WERI-Rb-1 (cell line): ENCODE measurements around the gene PTPRN2.
"Not testable (repeated sequence)": the region's sequence is repeated elsewhere in the genome, so short reads cannot be mapped to it uniquely, and the experiment has no call there.

Experiments
- DNase-seq: peaks from one replicate; pipeline ENCODE4 v3.0.0-alpha.2; 2020
- H3K27ac ChIP-seq: fragments of 250-450 bp; sonication (Bioruptor Pico); 2 replicates; pipeline ENCODE4 v1.5.1; 2020; ENCODE audit warnings: mild to moderate bottlenecking, moderate library complexity
- H3K27me3 ChIP-seq: fragments of 250-450 bp; sonication (Bioruptor Pico); 2 replicates; pipeline ENCODE4 v1.5.1; 2021; ENCODE audit warnings: mild to moderate bottlenecking, low read depth, moderate library complexity; ENCODE audit not compliant: insufficient read depth, severe bottlenecking
- H3K36me3 ChIP-seq: fragments of 250-450 bp; sonication (Bioruptor Pico); 2 replicates; pipeline ENCODE4 v1.5.1; 2020; ENCODE audit warnings: mild to moderate bottlenecking, moderate library complexity
- H3K4me3 ChIP-seq: 2 replicates; pipeline ENCODE4 v1.5.1; 2011; ENCODE audit warnings: low read depth, mild to moderate bottlenecking, control low read depth, low read length
- H3K9me3 ChIP-seq: fragments of 250-450 bp; sonication (Bioruptor Pico); 2 replicates; pipeline ENCODE4 v1.5.1; 2021; ENCODE audit warnings: mild to moderate bottlenecking, moderate library complexity; ENCODE audit not compliant: severe bottlenecking
- CTCF ChIP-seq: IDR thresholded peaks from 2 replicates; pipeline ENCODE4 v1.5.1; 2011; ENCODE audit warnings: low read depth, mild to moderate bottlenecking, control low read depth, inconsistent platforms, low read length

The PTPRN2 gene

GRCh38 chr7:158535079-158535478, 52.5 kb downstream of the PTPRN2 start:
- H3K27me3 ChIP-seq, result no peaks in the 10 kb centered on the region
- no peak for DNase-seq

GRCh38 chr7:158534598-158534997, 53.0 kb downstream of the PTPRN2 start:
- Histone ChIP-seq H3K36me3 (no peaks in the 10 kb centered on the region), H3K4me3 (no peak overlapping the region), H3K9me3 (no peaks in the 10 kb centered on the region), H3K27ac (peak overlapping the region; percentile 45), H3K27me3 (no peaks in the 10 kb centered on the region)
- no peak for TF ChIP-seq CTCF
- DNase-seq, result peak; percentile 46

More at GRCh38 chr7:158535079-158535478, 52.5 kb downstream of the PTPRN2 start:
- H3K36me3 ChIP-seq, result no peaks in the 10 kb centered on the region
- H3K9me3 ChIP-seq, result no peaks in the 10 kb centered on the region
- H3K27ac ChIP-seq, result peak overlapping the region; percentile 45
- no peak for TF ChIP-seq CTCF
- no peak overlapping the region for H3K4me3 ChIP-seq

- H3K27ac ChIP-seq, H3K27me3 ChIP-seq, DNase-seq, H3K36me3 ChIP-seq, H3K4me3 ChIP-seq, H3K9me3 ChIP-seq: not testable (repeated sequence)
Measured at GRCh38 chr7:158534134-158534515, 53.5 kb downstream of the PTPRN2 start.

- Histone ChIP-seq H3K27me3 (no peaks in the 10 kb centered on the region), H3K27ac (no peak overlapping the region), H3K36me3 (no peaks in the 10 kb centered on the region), H3K4me3 (no peak overlapping the region), H3K9me3 (no peaks in the 10 kb centered on the region)
- TF ChIP-seq CTCF, result no peak
- no peak for DNase-seq
Measured at GRCh38 chr7:158533386-158534133, 54.1 kb downstream of the PTPRN2 start.

- Histone ChIP-seq H3K27ac (no peak overlapping the region; the same call in 1 of the 2 replicates), H3K9me3 (no peaks in the 10 kb centered on the region), H3K27me3 (no peaks in the 10 kb centered on the region), H3K36me3 (no peaks in the 10 kb centered on the region), H3K4me3 (no peak overlapping the region)
- TF ChIP-seq CTCF, result no peak
- DNase-seq, result no peak
Measured at GRCh38 chr7:158532093-158532627, 55.5 kb downstream of the PTPRN2 start.

GRCh38 chr7:158531661-158532060, 56.0 kb downstream of the PTPRN2 start:
- Histone ChIP-seq H3K36me3 (no peaks in the 10 kb centered on the region), H3K9me3 (no peaks in the 10 kb centered on the region), H3K4me3 (no peak overlapping the region), H3K27ac (peak overlapping the region; percentile 34; the same call in 1 of the 2 replicates), H3K27me3 (no peaks in the 10 kb centered on the region)
- no peak for TF ChIP-seq CTCF
- no peak for DNase-seq
